CD1c-positive myeloid dendritic cell (primary cell): ENCODE results near the gene GLRX3.
"Not testable (repeated sequence)": the region's sequence is repeated elsewhere in the genome, so short reads cannot be mapped to it uniquely, and the experiment has no call there.

Experiments
- DNase-seq: peaks from one replicate; pipeline ENCODE4 v3.0.0-alpha.2; 2016; ENCODE audit errors: extremely low spot score

The GLRX3 gene

DNA sequence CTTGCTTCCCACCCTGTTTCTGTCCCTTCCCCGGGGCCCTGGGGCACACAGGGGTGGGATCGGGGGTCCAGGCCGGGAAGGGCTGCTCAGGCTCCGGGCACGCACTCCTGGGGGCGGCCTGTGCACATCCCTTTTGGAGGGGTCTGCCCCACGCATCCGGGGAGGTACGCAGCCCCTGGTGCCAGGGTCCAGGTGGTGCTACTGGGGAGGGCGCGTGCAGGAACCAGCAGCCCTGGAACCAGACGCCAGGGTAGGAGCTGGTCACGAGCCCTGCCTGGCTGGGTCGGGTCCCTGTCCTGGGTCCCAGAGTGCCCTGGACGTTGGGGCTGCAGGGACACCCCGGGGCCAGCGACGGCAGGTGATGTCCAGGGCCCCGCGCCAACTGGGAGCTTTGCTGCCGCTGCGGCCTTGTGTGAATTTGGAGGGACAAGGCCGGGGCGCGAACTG lies 53.4 kb downstream of the GLRX3 start:
- DNase-seq = no peak

DNA sequence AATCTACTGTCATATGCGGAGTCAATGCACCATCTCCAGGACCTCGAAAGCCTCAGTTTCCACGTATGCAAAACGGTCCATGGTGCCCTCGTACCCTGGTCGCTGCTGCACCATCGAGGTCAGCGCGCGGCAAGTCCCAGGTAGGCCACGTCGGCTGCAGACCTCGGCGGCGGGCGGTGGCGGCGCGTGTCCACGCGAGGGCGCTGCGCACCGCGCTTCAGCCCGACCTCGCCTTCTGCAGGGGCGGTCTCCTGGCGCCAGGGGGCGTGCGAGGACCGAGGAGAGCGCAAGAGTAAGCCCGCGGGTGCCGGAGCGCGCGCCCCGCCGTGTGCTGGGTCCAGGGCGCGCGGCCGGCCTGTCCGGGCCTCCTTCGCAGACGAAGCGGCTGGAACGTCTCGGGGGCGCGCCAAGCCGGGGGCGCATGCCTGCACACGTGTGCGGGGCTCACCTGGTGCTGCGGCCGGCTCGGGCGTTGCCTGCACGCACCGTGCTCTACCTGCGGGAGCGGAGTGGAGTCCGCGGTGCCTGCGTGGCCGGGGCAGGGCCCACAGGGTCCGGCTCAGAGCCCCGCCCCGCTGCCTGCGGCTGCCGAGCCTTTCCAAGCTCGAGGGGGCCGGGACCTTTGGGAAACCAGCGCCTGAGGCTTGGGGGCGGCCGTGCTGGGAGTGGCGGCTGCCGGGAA lies 54.0 kb downstream of the GLRX3 start:
- peak; percentile 92 for DNase-seq

DNA sequence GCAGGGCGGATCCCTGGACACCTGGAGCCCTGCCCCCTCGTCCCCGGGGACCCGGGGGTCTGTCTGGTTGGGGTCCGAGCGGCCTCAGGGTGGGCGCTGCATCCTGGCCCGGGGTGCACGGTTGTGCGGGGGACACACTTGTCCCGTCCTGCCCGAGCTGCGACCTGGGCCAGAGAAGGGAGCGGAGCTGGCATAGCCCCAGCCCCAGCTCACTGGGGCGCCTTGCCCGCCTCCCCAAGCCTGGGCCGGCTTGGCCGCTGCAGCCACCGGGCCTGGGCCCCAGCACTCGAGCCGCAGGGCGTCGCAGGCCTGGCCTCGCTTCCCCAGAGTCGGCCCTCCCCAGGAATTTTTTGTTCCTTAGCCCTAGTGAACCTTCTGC lies 54.5 kb downstream of the GLRX3 start:
- DNase-seq = no peak

DNA sequence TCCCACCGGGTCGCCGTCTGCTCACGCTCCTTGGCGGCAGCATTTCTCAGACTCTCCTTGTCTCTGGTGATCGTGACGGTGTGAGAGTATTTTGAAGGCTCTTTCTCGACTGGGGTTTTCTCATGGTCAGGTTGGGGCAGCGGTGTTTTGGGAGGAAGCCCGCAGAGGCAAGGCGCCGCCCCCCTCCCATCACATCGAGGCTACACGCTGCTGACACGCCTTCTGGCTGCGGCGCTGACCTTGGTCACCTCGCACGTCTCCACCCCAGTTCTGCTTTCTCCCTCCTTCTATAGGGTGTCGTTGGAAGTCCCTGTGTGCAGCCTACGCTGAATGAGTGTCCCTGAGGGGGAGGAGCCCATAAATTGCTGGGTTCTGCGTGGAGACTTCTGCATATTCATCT lies 55.2 kb downstream of the GLRX3 start:
- peak; percentile 28 for DNase-seq

DNA sequence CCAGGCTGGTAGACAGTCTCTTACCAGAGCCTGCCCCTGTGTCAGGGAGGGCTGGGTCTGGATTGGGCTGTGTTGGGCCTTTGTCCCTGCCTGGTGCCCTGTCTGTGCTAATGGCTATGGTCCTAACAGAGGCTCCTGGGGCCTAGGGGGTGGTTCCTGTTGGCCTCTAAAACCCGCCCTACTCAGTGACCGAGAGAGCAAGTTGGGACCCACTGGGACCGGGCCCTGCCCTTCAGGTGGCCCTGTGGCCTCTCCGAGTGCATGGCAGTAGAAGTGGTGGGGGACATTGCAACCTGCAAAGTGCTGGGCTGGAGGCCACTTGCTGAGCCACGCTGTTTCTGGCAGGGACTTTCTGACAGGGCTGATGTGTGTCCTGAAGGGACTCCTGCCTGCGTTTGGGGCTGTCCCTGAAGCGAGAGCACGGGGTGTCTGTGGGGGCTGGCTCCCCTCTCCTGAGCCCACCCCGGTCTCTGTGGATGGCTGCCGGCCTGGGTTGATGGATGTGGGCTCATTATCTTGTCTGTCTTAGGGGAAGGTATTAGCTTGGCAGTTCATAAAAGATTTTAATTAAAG lies 56.2 kb downstream of the GLRX3 start:
- no peak for DNase-seq

DNA sequence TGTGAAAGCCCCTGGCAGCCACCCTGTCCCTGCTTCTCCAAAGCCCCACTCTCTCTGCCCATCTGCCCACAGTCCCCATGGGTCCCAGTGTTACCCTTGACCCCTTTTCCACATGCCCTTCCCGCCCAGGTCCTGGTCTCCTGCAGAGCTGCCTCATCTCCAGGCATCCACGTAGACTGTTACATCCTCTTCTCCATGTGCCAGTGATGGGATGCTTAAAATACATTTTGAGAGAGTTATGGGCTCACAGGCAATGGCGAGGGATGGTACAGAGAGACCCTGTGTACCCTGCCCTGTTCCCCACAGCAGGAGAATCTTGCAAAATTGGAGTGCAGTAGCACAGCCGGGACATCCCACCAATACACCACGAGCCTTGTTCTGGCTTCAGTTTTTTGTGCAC lies 56.8 kb downstream of the GLRX3 start:
- no peak for DNase-seq

DNA sequence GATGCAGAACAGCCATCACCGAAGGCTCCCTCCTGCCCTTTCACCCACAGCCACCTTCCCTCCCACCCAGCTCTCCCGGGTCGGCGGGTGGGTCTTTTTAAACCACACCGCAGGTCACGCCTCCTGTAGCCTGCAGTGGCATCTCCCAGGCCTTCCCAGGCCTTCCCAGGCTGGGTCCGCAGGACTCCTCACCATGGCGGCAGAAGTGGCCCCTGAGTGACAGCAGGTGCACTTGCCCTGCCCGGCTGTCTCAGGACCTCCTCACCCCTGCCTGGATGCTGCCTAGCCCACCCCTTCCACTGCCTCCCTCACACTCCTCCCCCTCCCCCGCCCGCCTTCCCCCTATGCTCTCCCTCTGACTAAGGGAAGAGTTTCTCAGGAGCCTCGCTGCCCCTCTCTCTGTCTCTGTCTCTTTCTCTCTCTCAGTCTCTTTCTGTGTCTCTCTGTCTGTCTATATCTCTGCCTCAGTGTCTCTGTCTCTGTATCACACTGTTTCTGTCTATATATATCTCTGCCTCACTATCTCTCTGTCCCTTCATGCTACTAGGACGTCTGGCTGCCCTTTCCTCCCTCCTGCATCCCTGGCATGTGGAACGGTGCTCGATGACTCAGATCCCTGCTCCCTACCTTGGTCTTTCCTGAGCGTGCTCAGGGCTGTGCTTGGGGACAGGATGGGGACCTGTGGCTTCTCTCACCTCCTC lies 57.5 kb downstream of the GLRX3 start:
- DNase-seq = no peak

DNA sequence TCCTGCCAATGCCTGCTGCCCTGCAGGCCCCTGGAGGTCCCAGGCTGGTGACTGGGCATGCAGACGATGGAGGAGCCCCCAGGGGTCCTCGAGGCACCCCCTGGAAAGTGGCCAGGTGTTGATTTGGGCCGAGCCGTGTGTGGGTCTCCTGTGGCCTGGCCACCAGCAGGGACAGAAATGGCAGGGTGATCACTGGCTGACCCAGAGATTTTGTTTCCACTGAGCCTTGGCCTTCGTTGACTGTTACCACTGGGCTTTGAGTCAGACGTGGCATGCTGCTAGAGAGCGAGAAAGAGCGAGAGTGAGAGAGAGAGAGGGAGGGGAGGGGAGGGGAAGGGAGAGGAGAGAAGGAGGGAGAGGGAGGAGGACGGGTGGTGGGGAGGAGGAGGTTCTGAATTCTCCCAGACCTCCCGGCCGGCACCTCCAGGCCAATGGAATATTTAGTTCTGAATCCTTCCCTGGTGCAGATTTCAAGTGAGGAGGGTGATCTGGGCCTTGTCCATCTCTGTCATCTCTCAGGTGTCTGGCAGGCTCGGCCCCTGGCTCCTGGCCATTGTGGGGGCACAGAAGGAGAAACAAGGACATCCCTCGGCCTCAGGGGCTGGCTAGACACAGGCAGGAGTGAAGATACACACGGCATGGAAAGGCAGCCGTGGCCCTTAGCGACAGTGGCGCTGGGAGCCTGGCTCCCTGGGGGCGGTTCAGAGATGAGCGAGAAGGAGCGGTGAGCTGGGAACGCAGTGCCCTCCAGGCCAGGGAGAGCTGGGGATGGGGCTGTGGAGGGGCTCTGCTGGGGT lies 58.2 kb downstream of the GLRX3 start:
- DNase-seq = no peak

DNA sequence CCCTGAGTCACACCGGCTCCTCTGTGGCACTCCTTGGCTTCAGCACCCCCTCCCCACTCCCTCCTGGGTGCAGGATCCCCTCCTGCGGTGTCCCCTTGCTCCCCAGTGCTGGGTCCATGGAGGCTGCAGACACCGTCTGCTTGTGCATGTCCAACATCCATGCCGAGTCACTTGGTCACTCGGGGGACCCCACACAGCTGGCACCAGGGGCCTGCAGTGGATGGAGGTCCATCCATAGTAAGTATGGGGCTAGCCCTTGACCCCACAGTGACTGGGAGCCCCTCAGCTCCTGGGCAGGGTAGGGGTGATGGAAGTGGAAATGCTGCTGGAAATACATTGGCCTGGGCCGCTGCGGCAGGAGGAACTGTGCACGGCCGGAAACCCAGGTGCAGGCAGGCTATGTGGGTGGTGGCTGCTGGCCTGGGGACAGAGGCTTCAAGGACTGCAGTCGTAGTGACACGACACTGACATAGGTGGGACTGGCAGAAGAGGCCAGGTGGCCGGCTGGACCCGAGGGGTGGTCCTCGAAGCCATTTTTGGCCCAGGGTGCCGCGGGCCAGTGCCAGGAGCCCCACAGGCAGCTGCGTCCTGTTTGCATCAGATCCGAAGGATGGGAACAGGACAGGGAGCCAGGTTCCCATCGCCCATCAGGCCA lies 58.9 kb downstream of the GLRX3 start:
- DNase-seq = no peak

DNA sequence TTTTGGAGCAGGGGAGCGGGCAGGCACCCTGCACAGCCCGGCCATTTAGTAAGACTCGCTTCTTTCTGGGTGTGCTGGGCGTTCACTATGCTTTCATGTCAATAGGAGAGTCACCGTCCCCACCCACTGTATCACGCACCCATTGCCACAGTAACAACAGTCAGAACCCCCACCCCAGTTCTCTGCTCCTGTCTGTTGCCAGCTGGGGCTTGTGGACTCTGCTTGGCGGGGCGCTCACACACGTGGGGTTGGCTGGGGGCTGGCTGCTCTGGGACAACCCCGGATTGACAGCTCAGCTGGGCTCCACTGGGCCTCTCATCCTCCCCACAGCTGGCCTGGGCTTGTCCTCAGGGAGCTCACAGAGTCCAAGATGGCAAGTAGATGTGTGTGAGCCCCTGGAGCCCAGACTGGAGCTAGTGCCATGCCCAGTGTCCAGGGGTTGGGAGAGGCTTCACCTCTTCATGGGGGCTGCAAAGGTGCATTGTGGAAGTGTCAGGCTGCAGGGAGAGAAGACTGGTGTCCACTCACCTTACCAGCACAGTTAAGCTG lies 59.6 kb downstream of the GLRX3 start:
- no peak for DNase-seq

DNA sequence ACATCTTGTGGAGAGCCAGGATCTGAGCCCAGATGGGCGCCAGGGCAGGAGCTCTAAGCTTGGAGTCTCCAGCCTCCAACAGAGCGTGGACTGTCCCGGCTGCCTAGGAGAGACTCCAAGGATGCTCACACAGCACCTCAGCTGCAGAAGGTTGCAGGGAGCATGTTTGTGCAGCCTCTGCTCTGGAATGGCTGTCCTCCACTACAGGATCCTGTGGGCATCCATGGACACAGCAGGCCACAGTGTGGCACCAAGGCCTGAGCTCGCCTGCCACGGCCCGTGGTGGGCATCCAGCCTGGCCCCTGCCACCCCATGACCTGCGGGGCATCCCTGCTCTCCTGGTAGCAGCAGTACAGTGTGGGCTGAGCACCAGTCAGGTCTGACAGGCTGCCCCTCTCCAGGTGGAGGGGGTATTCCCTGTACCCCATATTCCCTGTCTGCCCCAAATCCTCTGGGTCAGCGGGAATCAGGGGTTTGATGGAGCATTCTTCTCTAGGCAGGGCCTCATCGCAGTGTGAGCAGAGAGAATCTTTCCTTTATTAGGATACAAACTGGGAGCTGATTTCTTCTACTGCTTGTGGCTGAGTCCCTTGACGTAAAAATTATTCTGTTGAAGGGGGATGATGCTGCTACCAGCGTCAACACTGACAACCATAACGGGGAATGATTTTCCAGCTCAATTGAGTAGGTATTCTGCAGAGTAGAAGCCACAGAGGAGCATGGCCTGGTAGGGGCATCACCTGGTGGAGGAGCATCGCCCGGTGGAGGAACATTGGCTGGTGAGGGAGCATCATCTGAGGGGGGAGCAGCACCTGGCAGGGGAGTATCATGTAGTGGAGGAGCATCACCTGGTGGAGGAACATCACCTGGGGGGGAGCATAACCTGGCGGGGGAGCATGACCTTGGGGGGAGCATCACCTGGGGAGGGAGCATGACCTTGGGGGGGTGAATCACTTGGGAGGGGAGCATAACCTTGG lies 60.6 kb downstream of the GLRX3 start:
- no peak for DNase-seq

DNA sequence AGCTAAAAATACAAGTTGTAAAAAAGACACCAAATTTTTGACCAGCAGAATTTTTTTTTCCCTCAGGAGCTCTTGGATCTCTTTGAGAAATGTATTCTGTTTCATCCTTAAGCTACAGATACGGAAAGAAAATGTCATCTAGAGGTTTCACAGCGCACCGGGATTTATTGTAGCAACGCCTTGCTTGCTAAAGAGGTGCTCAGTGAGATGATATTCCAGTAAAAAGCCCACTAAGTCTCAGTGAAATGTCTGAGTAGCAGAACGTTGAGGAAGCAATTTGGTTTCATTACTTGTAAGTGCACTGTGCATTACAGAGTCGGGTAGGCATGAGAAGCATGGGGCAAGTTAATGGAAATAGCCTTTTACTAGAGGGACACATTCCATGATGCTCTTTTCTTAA lies 62.5 kb downstream of the GLRX3 start:
- no peak for DNase-seq

DNA sequence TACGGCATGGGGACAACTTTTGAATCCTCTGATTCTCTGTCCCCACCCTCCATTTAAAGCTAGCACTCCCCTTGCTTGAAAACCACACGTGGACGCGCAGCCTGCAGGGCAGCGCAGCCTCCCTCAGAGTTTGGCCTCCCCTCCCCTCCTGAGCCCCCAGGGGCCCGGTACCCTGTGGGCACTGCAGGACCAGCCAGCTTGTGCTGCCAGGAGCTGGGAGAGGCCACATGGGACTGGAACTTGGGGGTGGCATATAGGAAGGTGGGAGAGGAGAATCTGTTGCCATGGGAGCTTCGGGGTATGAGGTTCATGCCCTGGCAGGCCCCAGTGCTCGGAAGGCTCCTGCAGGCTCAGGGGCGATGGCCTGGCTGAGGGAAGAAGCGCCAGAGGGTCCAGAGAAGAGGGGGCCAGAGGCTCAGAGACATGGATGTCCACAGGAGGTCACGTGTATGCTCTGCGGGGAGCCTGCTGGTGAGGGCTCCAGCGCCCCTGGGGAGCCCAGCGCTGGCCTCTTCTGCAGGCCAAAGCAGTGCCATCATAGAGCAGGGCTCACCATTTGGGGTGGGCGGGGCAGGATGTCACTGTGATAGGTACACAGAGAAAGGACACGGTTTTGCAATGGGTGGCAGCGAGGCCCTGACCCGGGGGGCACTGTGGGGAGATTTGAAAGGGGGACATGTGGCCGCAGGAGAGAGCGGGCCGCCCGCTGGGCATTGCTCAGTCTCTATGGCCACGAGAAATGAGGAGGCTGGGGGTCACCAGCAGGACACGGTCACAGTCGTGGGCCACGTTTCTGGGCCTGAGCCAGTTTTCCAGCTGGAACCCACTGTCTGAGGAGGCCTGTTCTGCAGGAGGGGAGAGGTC lies 64.2 kb downstream of the GLRX3 start:
- DNase-seq = no peak

DNA sequence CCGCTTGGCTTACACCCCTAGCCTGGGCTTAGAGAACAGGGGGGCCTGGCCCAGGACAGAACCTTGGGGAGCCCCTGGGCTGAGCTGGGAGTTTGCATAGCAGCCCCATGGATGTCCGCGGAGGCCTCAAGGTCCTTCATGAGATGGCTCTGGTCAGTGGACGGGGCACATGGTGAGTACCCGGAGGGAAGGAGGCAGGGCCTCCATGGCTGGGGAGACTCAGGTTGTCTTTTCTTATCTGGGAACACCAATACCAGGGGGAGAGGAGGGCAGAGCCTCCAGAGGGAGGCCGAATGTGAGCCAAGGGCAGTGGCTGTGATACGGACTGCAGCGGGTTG lies 64.8 kb downstream of the GLRX3 start:
- DNase-seq = no peak

DNA sequence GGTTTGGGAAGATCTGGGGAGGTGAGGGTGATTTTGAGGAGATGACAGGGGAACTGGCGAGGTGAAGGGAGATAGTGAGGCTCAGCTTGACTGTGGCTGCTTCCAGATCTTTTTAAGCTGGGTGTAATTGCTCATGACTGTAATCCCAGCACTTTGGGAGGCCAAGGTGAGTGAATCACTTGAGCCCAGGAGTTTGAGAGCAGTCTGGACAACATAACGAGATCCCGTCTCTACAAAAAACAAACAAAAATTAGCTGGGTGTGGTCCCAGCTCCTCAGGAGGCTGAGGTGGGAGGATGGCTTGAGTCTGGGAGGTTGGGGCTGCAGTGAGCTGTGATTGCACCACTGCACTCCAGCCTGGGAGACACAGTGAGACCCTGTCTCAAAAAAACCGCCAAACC lies 66.0 kb downstream of the GLRX3 start:
- DNase-seq = not testable (repeated sequence)

DNA sequence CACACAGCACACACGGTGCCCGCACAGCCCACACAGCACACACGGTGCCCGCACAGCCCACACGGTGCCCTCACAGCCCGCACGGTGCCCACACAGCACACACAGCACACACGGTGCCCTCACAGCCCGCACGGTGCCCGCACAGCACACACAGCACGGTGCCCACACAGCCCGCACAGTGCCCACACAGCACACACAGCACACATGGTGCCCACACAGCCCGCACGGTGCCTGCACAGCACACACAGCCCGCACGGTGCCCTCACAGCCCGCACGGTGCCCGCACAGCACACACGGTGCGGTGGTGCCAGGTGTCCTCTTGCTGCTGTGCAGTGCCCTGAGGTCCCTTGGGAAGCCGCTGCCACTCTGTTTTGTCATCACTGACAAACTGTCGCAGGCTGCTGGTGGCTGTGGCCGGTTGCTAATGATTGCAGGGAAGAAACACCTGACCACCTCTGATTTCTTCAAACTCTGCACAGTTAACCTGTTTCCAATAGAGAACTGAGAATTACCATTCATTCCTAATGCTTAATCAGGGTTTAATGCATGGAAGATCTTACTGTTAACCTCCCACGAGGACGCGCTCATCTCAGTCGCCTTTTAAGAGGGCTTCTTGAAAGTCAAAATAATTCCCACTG lies 66.9 kb downstream of the GLRX3 start:
- DNase-seq = no peak

DNA sequence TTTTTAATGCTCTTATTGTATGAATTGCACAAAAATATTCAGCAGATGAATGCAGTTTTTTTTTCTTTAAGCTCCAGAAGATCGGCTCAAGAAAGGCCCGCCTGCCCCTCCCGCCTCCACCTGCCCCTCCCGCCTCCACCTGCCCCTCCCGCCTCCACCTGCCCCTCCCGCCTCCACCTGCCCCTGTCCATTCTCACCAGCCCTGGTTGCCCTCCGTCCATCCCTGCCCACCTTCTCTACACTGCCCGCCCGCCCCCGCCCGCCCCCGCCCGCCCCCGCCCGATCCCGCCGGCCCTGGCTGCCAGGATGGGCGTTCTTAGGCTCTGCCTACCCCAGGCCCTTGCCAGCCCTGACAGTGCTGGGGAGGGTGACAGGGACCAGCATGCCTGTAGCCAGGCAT lies 67.4 kb downstream of the GLRX3 start:
- no peak for DNase-seq

DNA sequence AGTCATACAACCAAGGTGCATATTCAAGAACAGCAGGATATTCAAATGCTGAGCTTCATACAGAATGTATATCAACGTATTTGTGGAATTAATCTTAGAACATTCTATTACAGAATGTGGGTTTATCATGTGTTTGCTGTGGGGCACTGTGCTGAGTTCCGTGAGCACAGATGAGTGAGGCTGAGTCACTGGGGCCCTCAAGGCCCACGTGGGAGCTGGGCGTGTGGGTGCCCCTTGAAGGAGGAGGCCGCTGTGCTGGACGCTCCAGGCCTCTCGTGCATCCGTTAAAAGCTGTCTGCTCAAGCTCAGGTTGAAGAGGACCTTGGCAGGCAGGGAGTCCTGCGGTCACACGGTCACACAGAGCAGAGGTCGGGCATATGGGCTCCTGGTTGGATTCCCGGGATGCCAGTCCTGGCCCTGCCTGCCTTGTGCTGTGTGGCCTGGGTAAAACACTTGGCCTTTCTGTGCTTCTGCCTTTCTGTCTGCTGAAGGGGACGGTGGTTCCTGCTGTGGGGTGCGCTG lies 70.1 kb downstream of the GLRX3 start:
- DNase-seq = no peak

DNA sequence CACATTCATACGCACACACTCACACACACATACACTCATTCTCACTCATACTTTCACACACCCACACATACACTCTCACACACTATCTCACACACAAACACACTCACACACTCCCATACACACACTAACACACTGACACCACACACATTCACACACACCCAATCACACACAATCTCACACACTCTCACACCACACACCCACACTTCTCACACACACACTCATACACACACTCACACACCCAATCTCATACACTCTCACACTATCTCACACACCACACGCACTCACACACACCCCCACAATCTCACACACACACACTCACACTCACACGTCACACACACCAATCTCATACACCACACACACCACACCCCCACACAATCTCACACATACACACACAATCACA lies 71.0 kb downstream of the GLRX3 start:
- no peak for DNase-seq
